ENCODE results near the gene SERPINE2.

Gene SERPINE2

DNA sequence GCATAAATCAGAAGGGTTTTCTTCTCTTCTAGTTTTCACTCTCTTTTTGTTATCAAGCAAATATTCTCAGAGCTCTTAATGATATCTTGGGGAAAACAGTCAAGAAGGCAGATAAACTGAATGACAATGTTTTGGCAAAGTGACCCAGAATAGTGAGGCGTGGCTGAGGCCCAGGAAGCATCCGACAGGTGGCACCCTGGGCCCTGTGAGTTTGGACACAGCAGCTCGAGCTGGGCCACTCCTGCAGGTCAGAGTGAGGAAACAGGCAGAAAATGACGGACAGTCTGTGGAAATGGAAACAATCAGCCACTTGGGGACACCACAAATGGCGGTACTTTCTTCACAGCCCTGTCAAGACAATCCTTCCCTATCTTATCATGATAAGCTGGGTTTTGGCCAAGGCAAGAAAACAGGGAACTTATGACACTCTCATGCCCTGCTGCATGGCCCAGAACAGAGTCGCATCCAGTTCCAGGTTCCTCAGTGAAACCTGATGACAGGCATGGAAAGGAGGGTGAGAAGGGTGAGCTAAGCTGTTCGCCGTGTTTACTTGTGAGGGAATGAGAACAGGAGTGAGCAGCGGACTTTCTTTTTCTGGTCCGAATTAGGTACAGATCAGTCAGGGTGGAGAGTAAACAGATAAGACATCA is 49.8 kb downstream of the SERPINE2 start:
- Histone ChIP-seq H3K36me3 (ENCODE audit: insufficient read depth, low read depth, low read length) (peaks cover 32% of the 10 kb centered on the region), H3K4me1 (ENCODE audit: insufficient read depth, low read length) (no peaks in the 10 kb centered on the region), H3K27ac (ENCODE audit: low read length) (no peak overlapping the region), H3K27me3 (ENCODE audit: insufficient read depth, low read length) (no peaks in the 10 kb centered on the region), H3K9ac (ENCODE audit: low read depth, low read length) (no peak overlapping the region), H3K4me3 (ENCODE audit: low read length) (no peak overlapping the region), H3K9me3 (ENCODE audit: insufficient read depth, low read depth, low read length) (no peaks in the 10 kb centered on the region)

- no peak overlapping the region for H3K9ac ChIP-seq (ENCODE audit: low read depth, low read length)
- H3K27me3 ChIP-seq (ENCODE audit: insufficient read depth, low read length), result no peaks in the 10 kb centered on the region
- H3K4me3 ChIP-seq (ENCODE audit: low read length), result no peak overlapping the region
- no peaks in the 10 kb centered on the region for H3K9me3 ChIP-seq (ENCODE audit: insufficient read depth, low read depth, low read length)
- H3K27ac ChIP-seq (ENCODE audit: low read length), result no peak overlapping the region
- no peaks in the 10 kb centered on the region for H3K4me1 ChIP-seq (ENCODE audit: insufficient read depth, low read length)
- H3K36me3 ChIP-seq (ENCODE audit: insufficient read depth, low read depth, low read length), result peaks cover 78% of the 10 kb centered on the region
These were observed 57.8 kb downstream of the SERPINE2 start for GRCh38 chr2:223981241-223981640.

- no peak overlapping the region for H3K9ac ChIP-seq (ENCODE audit: low read depth, low read length)
- no peaks in the 10 kb centered on the region for H3K27me3 ChIP-seq (ENCODE audit: insufficient read depth, low read length)
- H3K36me3 ChIP-seq (ENCODE audit: insufficient read depth, low read depth, low read length), result peaks cover 74% of the 10 kb centered on the region
- no peaks in the 10 kb centered on the region for H3K9me3 ChIP-seq (ENCODE audit: insufficient read depth, low read depth, low read length)
- H3K4me3 ChIP-seq (ENCODE audit: low read length), result no peak overlapping the region
- H3K27ac ChIP-seq (ENCODE audit: low read length), result no peak overlapping the region
- no peaks in the 10 kb centered on the region for H3K4me1 ChIP-seq (ENCODE audit: insufficient read depth, low read length)
These were observed 58.3 kb downstream of the SERPINE2 start for GRCh38 chr2:223980803-223981202.

- Histone ChIP-seq H3K36me3 (ENCODE audit: insufficient read depth, low read depth, low read length) (peaks cover 72% of the 10 kb centered on the region), H3K4me1 (ENCODE audit: insufficient read depth, low read length) (no peaks in the 10 kb centered on the region), H3K9ac (ENCODE audit: low read depth, low read length) (no peak overlapping the region), H3K27me3 (ENCODE audit: insufficient read depth, low read length) (no peaks in the 10 kb centered on the region), H3K4me3 (ENCODE audit: low read length) (no peak overlapping the region), H3K27ac (ENCODE audit: low read length) (no peak overlapping the region), H3K9me3 (ENCODE audit: insufficient read depth, low read depth, low read length) (no peaks in the 10 kb centered on the region)
These were observed 58.7 kb downstream of the SERPINE2 start for GRCh38 chr2:223980397-223980735.

DNA sequence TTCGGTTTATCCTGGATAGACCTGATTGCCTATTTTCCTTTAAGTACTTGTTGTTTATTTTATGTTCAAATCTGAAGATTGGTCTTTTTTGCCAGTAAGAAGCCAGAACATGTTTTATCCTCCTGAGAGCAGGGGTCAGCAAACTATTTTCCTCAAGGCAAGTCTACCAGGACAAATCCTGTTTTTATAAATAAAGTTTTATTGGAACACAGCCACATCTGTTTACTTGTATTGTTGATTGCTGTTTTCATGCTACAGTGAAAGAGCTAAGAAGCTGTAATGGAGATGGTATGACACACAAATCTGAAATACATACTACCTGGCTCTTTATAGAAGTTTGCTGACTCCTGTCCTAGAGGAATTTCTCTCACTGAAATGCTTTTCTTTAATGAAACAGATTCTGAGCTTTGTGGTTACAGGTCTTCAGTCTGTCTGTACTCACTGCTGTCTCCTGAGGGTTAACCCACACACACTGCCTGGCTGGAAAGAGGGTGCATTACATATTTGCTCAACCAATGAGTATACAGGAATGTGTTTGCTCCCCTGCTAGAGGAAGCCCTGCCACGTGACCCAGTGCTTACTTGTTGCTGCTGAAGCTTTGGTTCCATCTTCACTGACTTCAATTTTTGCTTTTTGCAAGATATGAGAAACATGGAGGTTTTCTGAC is 59.2 kb downstream of the SERPINE2 start:
- no peaks in the 10 kb centered on the region for H3K9me3 ChIP-seq (ENCODE audit: insufficient read depth, low read depth, low read length)
- H3K4me3 ChIP-seq (ENCODE audit: low read length), result no peak overlapping the region
- no peaks in the 10 kb centered on the region for H3K27me3 ChIP-seq (ENCODE audit: insufficient read depth, low read length)
- H3K36me3 ChIP-seq (ENCODE audit: insufficient read depth, low read depth, low read length), result peaks cover 67% of the 10 kb centered on the region
- no peaks in the 10 kb centered on the region for H3K4me1 ChIP-seq (ENCODE audit: insufficient read depth, low read length)
- no peak overlapping the region for H3K27ac ChIP-seq (ENCODE audit: low read length)
- no peak overlapping the region for H3K9ac ChIP-seq (ENCODE audit: low read depth, low read length)

DNA sequence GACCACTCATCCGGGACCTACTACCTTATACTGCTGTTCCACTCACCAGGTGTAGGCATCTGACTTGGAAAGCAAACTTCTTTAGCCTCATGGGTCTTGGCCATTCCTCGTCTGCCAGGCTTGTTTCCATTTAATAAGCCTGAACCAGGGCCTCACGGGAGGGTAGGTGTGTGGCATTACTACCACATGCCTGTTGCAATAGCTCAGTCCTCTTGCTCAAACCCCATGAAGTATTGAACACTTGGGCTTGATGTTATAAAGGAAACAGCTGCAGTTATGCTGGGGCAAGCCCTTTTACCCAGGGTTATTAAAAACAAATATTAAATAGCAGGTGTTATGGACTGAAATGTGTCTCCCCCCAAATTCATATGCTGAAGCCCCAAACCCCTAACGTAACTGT is 60.6 kb downstream of the SERPINE2 start:
- Histone ChIP-seq H3K27me3 (ENCODE audit: insufficient read depth, low read length) (no peaks in the 10 kb centered on the region), H3K4me1 (ENCODE audit: insufficient read depth, low read length) (no peaks in the 10 kb centered on the region), H3K9ac (ENCODE audit: low read depth, low read length) (no peak overlapping the region), H3K27ac (ENCODE audit: low read length) (no peak overlapping the region), H3K36me3 (ENCODE audit: insufficient read depth, low read depth, low read length) (peaks cover 53% of the 10 kb centered on the region), H3K4me3 (ENCODE audit: low read length) (no peak overlapping the region), H3K9me3 (ENCODE audit: insufficient read depth, low read depth, low read length) (no peaks in the 10 kb centered on the region)

- no peak overlapping the region for H3K27ac ChIP-seq (ENCODE audit: low read length)
- H3K9ac ChIP-seq (ENCODE audit: low read depth, low read length), result no peak overlapping the region
- H3K4me3 ChIP-seq (ENCODE audit: low read length), result no peak overlapping the region
- H3K9me3 ChIP-seq (ENCODE audit: insufficient read depth, low read depth, low read length), result no peaks in the 10 kb centered on the region
- H3K4me1 ChIP-seq (ENCODE audit: insufficient read depth, low read length), result no peaks in the 10 kb centered on the region
- H3K36me3 ChIP-seq (ENCODE audit: insufficient read depth, low read depth, low read length), result peaks cover 41% of the 10 kb centered on the region
- no peaks in the 10 kb centered on the region for H3K27me3 ChIP-seq (ENCODE audit: insufficient read depth, low read length)
These were observed 62.4 kb downstream of the SERPINE2 start for GRCh38 chr2:223976635-223977226.

GRCh38 chr2:223973606-223974005 is 65.5 kb downstream of the SERPINE2 start:
- no peaks in the 10 kb centered on the region for H3K9me3 ChIP-seq (ENCODE audit: insufficient read depth, low read depth, low read length)
- H3K36me3 ChIP-seq (ENCODE audit: insufficient read depth, low read depth, low read length), result peaks cover 16% of the 10 kb centered on the region
- H3K4me1 ChIP-seq (ENCODE audit: insufficient read depth, low read length), result no peaks in the 10 kb centered on the region
- no peak overlapping the region for H3K4me3 ChIP-seq (ENCODE audit: low read length)
- H3K27me3 ChIP-seq (ENCODE audit: insufficient read depth, low read length), result no peaks in the 10 kb centered on the region
- H3K27ac ChIP-seq (ENCODE audit: low read length), result no peak overlapping the region
- no peak overlapping the region for H3K9ac ChIP-seq (ENCODE audit: low read depth, low read length)

DNA sequence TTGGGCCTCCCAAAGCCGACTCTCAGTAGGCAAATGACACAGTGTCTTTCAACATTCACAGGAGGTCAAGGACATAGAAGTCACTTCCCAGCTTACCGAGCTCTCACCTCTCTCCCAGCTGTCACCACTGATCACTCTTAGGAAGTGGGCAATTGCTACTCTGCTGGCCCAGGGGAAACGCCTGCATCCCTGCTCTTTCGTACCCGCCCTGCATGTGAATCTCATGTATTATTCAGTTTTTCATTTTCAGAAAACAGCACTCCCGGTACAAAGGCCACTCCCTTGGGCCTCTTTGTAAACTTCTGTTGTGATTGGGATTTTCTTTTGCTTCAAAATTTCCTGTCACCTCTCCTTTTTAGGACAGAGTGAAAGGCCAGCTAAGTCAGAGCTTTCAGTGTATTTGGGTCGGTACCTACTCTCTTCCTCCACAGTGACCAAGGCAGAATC is 66.4 kb downstream of the SERPINE2 start:
- Histone ChIP-seq H3K4me1 (ENCODE audit: insufficient read depth, low read length) (no peaks in the 10 kb centered on the region), H3K27ac (ENCODE audit: low read length) (no peak overlapping the region), H3K9ac (ENCODE audit: low read depth, low read length) (no peak overlapping the region), H3K4me3 (ENCODE audit: low read length) (no peak overlapping the region), H3K27me3 (ENCODE audit: insufficient read depth, low read length) (no peaks in the 10 kb centered on the region), H3K36me3 (ENCODE audit: insufficient read depth, low read depth, low read length) (peaks cover 20% of the 10 kb centered on the region), H3K9me3 (ENCODE audit: insufficient read depth, low read depth, low read length) (no peaks in the 10 kb centered on the region)

DNA sequence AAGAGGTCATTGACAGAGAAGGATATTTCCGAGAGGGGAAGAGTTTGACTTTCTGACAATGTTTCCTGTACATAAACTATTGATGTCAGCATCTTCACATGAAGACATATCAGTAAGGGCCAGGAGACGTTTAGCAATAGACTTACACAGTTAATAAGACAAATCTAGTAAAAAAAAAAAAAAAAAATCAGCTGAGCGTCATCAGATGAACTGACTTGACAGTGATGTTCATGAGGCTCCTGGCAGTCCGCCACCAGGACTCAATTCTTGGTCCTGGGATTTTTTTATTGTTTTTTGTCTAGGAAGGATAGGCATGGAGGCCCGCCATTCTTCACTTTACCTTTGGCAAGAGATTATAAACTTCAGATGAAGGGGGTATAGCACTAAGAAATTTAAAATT is 67.4 kb downstream of the SERPINE2 start:
- Histone ChIP-seq H3K4me3 (ENCODE audit: low read length) (no peak overlapping the region), H3K27me3 (ENCODE audit: insufficient read depth, low read length) (no peaks in the 10 kb centered on the region), H3K9ac (ENCODE audit: low read depth, low read length) (no peak overlapping the region), H3K36me3 (ENCODE audit: insufficient read depth, low read depth, low read length) (peaks cover 22% of the 10 kb centered on the region), H3K4me1 (ENCODE audit: insufficient read depth, low read length) (no peaks in the 10 kb centered on the region), H3K27ac (ENCODE audit: low read length) (no peak overlapping the region), H3K9me3 (ENCODE audit: insufficient read depth, low read depth, low read length) (no peaks in the 10 kb centered on the region)

- no peaks in the 10 kb centered on the region for H3K4me1 ChIP-seq (ENCODE audit: insufficient read depth, low read length)
These were observed 68.5 kb downstream of the SERPINE2 start for GRCh38 chr2:223970343-223971128.

More at GRCh38 chr2:223970343-223971128, 68.5 kb downstream of the SERPINE2 start:
- no peak overlapping the region for H3K27ac ChIP-seq (ENCODE audit: low read length)
- H3K36me3 ChIP-seq (ENCODE audit: insufficient read depth, low read depth, low read length), result peaks cover 33% of the 10 kb centered on the region
- H3K4me3 ChIP-seq (ENCODE audit: low read length), result no peak overlapping the region
- no peaks in the 10 kb centered on the region for H3K9me3 ChIP-seq (ENCODE audit: insufficient read depth, low read depth, low read length)
- H3K27me3 ChIP-seq (ENCODE audit: insufficient read depth, low read length), result no peaks in the 10 kb centered on the region
- H3K9ac ChIP-seq (ENCODE audit: low read depth, low read length), result no peak overlapping the region

Data from iPS-20b (cell line).